Measurements from ENCODE around the gene WFDC8. TPM values are rescaled to one million over a fixed set of nuclear protein-coding genes. Genes with fewer than 3 reads are reported as not detected.

WFDC8 gene
- total and polyA plus RNA-seq, 5 experiments from 2014 or later = not detected

- Mint-ChIP-seq H3K4me3 (no peak overlapping the region), H3K27me3 (peaks cover 23 to 71% (median 27%) of the 10 kb centered on the region in 5 donors), H3K36me3 (no peaks in the 10 kb centered on the region), H3K9me3 (no peaks in the 10 kb centered on the region), H3K4me1 (no peaks in the 10 kb centered on the region), H3K27ac (no peak overlapping the region)
- ATAC-seq (no peak), DNase-seq (no peak)
- POLR2A ChIA-PET = no interaction called here
Observed at GRCh38 chr20:45506398-45506797, 72.7 kb downstream of the WFDC8 start.

DNA sequence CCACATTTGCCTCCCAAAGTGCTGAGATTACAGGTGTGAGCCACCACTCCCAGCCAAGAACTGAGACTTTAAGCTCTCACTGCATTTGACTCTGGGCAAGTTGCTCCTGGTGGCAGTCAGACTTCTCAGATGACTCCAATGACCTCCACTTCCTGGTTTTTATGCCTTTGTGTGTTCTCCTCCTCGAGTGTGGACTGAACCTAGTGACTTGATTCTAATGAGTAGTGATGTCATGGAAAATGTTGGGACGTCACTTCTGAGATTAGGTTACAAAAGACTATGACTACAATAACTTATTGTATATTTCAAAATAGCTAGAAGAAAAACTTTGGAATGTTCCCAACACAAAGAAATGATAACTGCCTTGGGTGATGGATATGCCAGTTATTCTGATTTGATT lies 75.7 kb downstream of the WFDC8 start:
- H3K4me1 Mint-ChIP-seq = no peaks in the 10 kb centered on the region
- no peak overlapping the region for H3K4me3 Mint-ChIP-seq
- H3K36me3 Mint-ChIP-seq = no peaks in the 10 kb centered on the region
- POLR2A ChIA-PET = no interaction called here
- ATAC-seq (no peak), DNase-seq (no peak)
- H3K27ac Mint-ChIP-seq = no peak overlapping the region
- peaks cover 28 to 75% (median 36%) of the 10 kb centered on the region in 5 donors for H3K27me3 Mint-ChIP-seq
- no peaks in the 10 kb centered on the region for H3K9me3 Mint-ChIP-seq

DNA sequence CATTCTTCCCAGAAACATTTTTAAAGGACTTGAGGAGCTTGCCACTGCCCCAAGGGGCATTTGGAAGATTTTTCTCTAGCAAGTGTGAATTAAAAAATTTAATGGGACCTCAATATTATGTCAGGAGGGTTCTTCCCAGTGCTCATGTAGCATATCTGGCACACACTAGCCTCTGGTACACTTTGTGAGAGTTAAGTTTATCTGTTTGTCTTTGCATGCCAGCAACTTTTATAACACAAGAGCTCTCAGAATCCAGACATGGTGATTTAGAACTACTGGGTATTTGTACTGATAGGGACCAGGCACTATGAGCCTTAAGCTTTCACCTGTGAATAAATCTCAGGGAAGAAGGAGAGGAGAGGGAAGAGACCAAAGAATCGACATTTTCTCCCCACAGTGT lies 76.5 kb downstream of the WFDC8 start:
- peaks cover 28 to 66% (median 35%) of the 10 kb centered on the region in 5 donors for H3K27me3 Mint-ChIP-seq
- POLR2A ChIA-PET = no interaction called here
- no peaks in the 10 kb centered on the region for H3K36me3 Mint-ChIP-seq
- ATAC-seq (no peak), DNase-seq (no peak)
- H3K4me3 Mint-ChIP-seq = no peak overlapping the region
- no peaks in the 10 kb centered on the region for H3K4me1 Mint-ChIP-seq
- no peaks in the 10 kb centered on the region for H3K9me3 Mint-ChIP-seq
- no peak overlapping the region for H3K27ac Mint-ChIP-seq

Other genes starting within 250 kb of the WFDC8 start
- under 1 TPM; 0.25 to 0.31 TPM for gene SDC4, start 230.9 kb downstream of the WFDC8 start, total RNA-seq
- under 1 TPM in 2 of 3 donors, not detected in 1; 0.09 to 0.24 TPM for gene SDC4, start 230.9 kb downstream of the WFDC8 start, polyA plus RNA-seq
- 10 to 100 TPM; 58.7 to 62.5 TPM for gene SYS1, start 216.1 kb downstream of the WFDC8 start, total RNA-seq
- 10 to 100 TPM; 34.2 to 46.1 (median 36.2) TPM for gene SYS1, start 216.1 kb downstream of the WFDC8 start, polyA plus RNA-seq
- gene TP53TG5, start 201.0 kb downstream of the WFDC8 start, total RNA-seq = under 1 TPM in 1 of 2 experiments, not detected in 1; 0.47 TPM
- gene TP53TG5, start 201.0 kb downstream of the WFDC8 start, polyA plus RNA-seq = under 1 TPM in 2 of 3 donors, not detected in 1; 0.42 to 0.55 TPM
- gene DBNDD2, start 171.0 kb downstream of the WFDC8 start, total RNA-seq = 10 to 100 TPM; 13.6 to 13.9 TPM
- gene DBNDD2, start 171.0 kb downstream of the WFDC8 start, polyA plus RNA-seq = 10 to 100 TPM; 11.6 to 13.5 (median 13.4) TPM
- 10 to 100 TPM; 80.1 to 86.7 TPM for gene PIGT, start 163.1 kb downstream of the WFDC8 start, total RNA-seq
- 10 to 100 TPM; 73.4 to 90.6 (median 73.9) TPM for gene PIGT, start 163.1 kb downstream of the WFDC8 start, polyA plus RNA-seq
- gene WFDC2, start 109.5 kb downstream of the WFDC8 start, total RNA-seq = under 1 TPM; 0.73 to 0.80 TPM
- gene WFDC2, start 109.5 kb downstream of the WFDC8 start, polyA plus RNA-seq = under 1 TPM in 1 of 3 donors, not detected in 2; 0.33 TPM
- not detected for gene SPINT3, start 63.7 kb downstream of the WFDC8 start, total RNA-seq
- not detected for gene SPINT3, start 63.7 kb downstream of the WFDC8 start, polyA plus RNA-seq
- not detected for gene WFDC6, start 39.8 kb downstream of the WFDC8 start, total RNA-seq
- gene WFDC6, start 39.8 kb downstream of the WFDC8 start, polyA plus RNA-seq = not detected
- not detected for gene EPPIN, start 31.9 kb downstream of the WFDC8 start, total RNA-seq
- not detected for gene EPPIN, start 31.9 kb downstream of the WFDC8 start, polyA plus RNA-seq
- gene WFDC10A, start 50.5 kb upstream of the WFDC8 start, total RNA-seq = not detected
- not detected for gene WFDC10A, start 50.5 kb upstream of the WFDC8 start, polyA plus RNA-seq
- not detected for gene WFDC9, start 52.0 kb upstream of the WFDC8 start, total RNA-seq
- not detected for gene WFDC9, start 52.0 kb upstream of the WFDC8 start, polyA plus RNA-seq
- not detected for gene WFDC11, start 91.0 kb upstream of the WFDC8 start, total RNA-seq
- gene WFDC11, start 91.0 kb upstream of the WFDC8 start, polyA plus RNA-seq = not detected
- not detected for gene WFDC13, start 122.8 kb upstream of the WFDC8 start, total RNA-seq
- gene WFDC13, start 122.8 kb upstream of the WFDC8 start, polyA plus RNA-seq = not detected
- gene WFDC10B, start 125.7 kb upstream of the WFDC8 start, total RNA-seq = not detected
- not detected for gene WFDC10B, start 125.7 kb upstream of the WFDC8 start, polyA plus RNA-seq
- gene SPINT4, start 143.1 kb upstream of the WFDC8 start, total RNA-seq = not detected
- gene SPINT4, start 143.1 kb upstream of the WFDC8 start, polyA plus RNA-seq = not detected
- gene WFDC3, start 212.6 kb upstream of the WFDC8 start, total RNA-seq = not detected
- under 1 TPM in 1 of 3 donors, not detected in 2; 0.73 TPM for gene WFDC3, start 212.6 kb upstream of the WFDC8 start, polyA plus RNA-seq
- gene DNTTIP1, start 212.7 kb upstream of the WFDC8 start, total RNA-seq = 10 to 100 TPM; 18.5 to 26.3 TPM
- gene DNTTIP1, start 212.7 kb upstream of the WFDC8 start, polyA plus RNA-seq = 10 to 100 TPM; 26.3 to 41.2 (median 29.5) TPM
- gene UBE2C, start 233.4 kb upstream of the WFDC8 start, total RNA-seq = under 1 TPM in 1 of 2 experiments, not detected in 1; 0.44 TPM
- gene UBE2C, start 233.4 kb upstream of the WFDC8 start, polyA plus RNA-seq = not detected
- under 1 TPM in 1 of 2 experiments, not detected in 1; 0.58 TPM for gene TNNC2, start 248.0 kb upstream of the WFDC8 start, total RNA-seq
- gene TNNC2, start 248.0 kb upstream of the WFDC8 start, polyA plus RNA-seq = under 1 TPM in 1 of 3 donors, not detected in 2; 0.53 TPM

All from naive thymus-derived CD8-positive, alpha-beta T cell (primary cell).